HG02870 (cell line): ENCODE data around the gene PHACTR1.

Experiments
- ATAC-seq: cut with Tn5 transposase; IDR thresholded peaks from one replicate; pipeline ENCODE4 v1.9.1; 2021; ENCODE audit warnings: mild to moderate bottlenecking, moderate library complexity; ENCODE audit not compliant: unreplicated experiment

Gene PHACTR1

DNA sequence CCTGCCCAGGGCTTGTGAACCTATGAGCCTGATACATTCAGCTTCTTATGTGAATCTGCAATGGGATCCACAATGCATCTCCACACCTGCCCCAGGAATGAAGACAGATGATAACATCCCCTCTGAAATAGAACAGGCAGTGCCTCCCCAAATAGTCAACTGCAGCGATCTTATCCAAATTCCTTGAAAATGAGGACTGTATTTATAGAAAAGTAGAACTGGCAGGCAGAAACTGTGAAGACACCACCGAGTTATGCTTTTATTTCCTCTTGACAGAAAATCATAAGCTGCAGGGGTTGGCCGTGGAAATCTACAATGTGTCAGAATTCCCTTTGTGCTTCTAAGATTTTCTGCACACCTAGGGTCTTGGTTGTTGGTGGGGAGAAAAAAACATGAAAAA is 341.5 kb downstream of the PHACTR1 start:
- no peak for ATAC-seq

DNA sequence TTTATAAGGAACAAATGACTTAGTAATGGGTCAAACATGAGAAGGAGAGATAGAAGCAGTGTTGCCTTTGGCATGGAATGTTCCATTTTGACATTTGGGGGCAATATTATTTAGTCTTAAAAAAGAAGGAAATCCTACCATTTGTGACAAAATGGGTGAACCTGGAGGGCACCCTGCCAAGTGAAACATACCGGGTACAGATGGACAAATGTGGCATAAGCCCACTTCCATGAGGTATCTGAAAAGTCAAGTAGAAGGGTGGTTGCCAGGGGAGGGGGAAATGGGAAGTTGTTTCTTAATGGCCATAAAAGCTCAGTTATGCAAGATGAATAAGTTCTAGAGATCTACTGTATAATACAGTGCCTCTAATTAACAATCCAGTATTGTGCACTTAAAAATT is 342.5 kb downstream of the PHACTR1 start:
- no peak for ATAC-seq

DNA sequence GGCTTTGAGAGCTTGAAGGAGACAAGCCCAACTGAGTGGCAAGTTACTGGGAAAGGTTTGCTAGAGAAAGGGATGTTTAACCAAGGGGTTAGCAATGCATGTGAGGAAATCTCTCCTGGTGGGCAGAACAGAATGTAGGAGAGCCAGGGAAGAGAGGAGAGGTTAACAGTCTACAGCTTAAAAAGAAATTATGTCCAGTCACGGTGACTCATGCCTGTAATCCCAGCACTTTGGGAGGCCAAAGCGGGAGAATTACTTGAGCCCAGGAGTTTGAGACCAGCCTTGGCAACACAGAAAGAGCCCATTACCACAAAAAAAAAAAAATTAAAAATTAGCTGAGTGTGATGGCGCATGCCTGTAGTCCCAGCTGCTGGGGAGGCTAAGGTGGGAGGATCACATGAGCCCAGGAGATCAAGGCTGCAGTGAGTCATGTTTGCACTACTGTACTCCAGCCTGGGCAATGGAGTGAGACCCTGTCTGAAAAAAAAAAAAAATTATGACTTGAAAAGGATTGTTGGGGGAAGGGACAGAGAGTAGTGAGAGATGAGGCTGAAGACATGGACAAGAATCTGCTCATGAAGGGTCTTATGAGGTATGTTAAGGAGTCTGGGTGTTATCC is 346.8 kb downstream of the PHACTR1 start:
- no peak for ATAC-seq

DNA sequence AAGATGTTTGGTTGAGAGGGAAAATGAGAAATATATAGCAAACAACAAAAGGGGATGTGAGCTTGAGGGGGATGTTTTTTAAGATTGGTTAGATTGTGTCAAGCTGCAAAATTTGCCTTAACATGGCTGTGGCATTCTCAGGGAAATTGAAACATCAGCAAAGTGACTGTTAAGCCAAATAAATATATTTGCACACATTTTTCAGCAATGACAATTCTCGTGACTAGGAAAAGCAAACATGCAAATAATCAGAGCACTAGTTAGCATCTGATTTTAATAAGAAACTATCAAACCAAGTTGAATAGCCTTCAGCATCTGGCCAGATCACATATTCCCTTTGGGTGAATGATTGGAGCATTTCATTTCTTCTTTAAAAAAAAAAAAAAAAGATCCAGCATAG is 349.0 kb downstream of the PHACTR1 start:
- no peak for ATAC-seq

DNA sequence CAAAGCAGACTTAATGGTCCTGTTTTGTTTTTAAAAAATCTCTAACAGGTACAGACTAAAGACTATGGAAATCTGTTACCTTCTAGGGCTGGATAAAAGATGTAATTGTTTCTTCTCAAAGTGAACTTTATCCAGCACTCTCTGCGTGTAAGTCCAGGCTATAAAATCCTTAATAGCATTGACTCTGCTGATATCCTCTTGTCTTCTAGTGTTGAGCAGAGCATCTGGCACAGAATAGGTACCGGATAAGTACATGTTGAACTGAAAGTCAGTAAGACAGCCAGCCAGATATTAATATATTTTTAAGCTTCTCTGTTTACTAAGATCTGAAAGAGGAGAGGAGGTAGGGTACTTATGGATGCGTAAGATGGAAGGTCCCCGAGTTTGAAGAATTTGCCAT is 349.5 kb downstream of the PHACTR1 start:
- no peak for ATAC-seq

DNA sequence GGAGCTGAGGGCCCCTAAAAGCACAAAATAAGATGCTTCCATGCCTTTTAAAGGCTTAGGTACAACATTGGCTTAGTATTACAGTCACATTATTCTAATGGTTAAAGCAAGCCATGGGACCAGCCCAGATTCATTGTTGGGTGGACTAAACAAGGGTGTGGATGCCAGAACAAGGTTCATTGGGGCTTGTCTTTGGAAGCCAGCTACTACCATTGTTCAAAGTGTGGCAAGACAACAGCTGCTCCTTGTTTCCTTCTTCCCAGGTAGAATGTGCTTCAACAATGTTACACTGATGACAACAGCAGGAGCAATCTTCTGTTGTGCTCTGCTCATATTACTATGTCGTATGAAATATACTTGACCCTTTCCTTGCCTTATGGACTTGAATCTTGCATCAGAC is 350.3 kb downstream of the PHACTR1 start:
- ATAC-seq = no peak

DNA sequence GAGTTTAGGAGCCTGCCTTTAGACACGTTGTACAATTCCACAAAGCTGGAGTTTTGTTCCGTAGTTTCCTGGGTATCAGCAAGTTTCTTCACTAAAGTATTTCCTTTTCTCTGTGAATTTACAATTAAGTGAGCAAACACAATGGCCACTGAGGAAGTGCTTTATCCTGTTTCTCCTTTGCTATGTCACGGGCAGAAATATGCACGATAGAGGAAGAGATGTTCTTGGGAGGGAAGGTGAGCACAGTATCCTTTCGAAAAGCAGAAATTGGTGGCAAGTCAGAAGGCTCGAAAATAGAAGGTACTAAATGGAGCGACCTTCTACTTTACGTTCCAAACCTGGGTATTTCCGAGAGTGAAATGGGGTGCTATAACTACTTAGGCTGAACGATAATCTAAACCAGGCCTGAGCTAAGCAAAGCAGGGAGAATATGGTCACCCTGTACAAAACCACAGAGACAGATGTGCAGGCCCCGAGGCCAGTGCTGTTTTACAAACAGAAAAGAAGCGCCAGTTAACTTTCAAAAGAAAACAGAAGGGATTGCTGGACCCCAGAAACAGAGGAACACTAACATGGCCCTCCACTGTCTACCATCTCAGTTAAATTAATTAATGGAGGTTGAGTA is 352.1 kb downstream of the PHACTR1 start:
- no peak for ATAC-seq

DNA sequence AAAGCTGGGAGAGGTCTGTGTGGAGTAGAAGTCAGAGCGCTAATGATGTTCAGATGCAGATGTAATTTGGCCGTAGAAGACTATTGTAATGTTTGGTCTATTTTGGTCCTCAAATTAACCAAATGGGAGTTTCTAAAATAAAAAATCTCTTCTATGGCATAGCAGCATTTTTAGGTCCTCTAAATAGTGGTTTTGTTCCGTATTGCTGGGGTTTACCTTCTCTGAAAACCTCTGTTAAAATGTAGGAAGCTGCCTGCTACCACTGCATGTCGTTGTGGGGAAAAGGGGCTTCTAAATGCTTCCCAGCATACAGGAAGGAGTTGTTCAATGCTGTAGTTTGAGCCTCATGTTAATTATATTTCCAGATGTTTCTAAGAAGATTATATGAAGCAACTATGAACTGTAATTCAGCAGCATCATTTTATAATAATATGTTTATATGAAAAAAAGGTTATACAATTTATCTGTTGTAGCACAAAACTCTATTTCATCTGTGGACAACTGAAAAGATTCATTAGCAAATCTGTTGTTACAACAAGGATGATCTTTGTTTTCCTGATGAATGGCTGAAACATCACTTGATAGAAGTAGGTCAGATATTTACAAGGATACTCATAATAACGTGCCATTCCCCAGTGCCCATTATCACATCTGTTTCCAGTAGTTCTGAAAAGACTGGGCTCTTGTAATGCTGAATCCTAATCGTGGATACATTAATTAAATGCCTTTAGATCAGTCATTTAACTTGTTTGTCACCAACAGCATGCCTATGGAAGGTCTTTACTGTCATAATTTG is 355.2 kb downstream of the PHACTR1 start:
- ATAC-seq = no peak

DNA sequence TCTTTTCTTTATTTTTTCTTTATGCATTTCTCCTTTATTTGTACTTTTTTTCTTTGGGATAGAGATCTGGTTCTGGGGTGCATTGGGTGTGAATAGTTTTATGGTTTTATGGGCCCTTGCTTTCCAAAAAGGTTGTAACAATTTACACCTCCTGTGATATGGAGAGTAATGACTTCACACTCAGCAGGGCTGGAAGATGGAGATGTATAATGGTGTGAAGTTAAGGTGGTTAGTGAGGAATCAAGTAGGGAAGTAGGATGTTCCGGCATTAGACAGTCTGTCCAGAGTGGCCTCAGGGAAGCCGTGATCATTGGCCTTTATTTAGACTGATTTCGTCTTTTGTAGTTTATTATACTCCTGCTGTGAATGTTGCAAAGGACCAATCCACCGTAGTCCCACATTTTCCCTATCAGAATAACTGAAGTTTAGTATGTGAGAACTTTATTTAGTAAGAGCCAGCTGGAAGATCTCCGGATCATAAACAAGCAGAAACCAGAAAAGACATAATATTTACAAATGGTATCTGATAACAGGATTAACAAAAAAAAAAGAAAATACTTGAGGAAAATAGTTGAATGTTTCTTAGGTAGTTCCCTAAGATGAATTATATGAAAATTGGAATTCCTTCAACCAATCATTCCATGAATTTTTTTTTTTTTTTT is 356.2 kb downstream of the PHACTR1 start:
- ATAC-seq = no peak

DNA sequence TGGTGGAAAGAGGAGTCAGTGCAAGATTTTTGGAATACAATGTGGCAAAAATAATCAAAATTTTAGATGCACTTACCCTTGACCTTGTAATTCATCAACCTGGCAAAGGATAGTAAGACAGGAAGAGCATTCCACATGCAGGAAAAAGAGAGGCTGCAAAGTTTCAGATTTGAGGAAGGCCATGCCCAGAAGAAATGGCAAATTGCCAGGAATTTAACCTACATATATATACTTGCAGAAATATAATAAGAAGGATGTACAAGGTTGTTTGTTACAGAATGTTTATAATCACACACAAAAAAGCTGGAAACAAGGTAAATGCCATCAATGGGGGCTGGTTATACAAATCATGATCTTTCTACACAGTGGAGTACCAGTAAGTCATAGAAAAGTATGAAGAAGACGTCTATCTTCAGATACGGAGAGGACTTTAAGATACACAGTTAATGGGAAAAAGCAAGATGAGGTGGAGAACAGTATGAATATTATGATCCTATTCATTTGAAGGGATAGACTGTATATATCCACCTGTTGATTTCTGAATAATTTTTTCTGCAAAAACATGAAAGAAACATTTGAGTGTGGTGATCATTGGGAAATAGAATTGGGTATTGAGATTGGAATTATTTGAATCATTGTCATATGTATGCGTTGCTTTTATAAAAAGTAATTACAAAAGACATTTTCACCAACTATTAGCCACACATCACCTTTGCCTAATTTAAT is 358.0 kb downstream of the PHACTR1 start:
- no peak for ATAC-seq

DNA sequence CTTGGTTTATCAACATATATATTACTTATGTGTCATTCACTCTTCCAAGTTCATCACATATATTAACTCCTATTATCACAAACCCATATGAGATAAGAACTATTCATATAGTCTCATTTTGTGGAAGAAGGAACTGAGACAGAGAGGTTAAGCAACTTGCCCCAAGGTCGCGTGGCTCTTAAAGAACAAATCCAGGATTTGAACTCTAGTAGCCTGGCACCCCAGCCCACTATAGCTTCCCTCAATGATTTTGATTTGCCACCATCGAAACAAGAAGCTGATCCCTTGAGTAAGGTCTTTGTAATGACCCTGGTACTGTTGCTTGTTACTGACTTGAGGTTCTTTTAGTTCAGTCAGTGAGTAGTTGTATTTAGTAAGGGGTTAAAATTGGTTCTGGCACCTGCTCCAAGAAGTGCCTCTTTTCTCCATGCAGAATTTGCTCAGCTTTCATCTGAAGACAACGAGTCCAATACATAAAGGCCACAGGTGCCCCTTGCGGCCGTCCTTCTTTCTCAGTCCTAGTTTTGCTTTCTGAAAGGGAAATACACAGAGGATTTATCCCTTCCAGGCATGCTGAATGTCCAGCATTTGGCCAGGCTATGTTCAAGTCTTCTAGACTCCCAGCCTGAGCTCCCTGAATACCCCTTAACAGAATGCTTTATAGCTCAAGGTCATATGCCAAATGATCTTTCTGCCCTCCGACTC is 358.7 kb downstream of the PHACTR1 start:
- ATAC-seq = no peak

DNA sequence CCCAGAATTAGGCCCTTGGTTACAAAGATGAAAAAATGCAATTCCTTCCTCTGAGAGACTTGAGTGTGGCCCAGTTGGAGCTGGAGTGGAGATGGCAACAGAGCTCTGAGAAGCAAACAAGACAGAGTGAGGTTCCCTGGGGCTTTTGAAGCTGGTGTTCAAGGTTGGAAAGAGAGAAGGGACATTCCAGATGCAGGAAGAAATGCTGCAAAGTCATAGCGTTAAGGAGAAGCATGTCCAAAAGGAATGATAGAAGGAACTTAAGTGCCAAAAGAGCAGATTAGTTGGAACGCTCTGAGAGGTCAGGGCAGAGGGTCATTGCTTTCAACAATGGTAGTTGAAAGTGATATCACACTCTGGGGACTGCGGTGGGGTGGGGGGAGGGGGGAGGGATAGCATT is 360.0 kb downstream of the PHACTR1 start:
- ATAC-seq = no peak

DNA sequence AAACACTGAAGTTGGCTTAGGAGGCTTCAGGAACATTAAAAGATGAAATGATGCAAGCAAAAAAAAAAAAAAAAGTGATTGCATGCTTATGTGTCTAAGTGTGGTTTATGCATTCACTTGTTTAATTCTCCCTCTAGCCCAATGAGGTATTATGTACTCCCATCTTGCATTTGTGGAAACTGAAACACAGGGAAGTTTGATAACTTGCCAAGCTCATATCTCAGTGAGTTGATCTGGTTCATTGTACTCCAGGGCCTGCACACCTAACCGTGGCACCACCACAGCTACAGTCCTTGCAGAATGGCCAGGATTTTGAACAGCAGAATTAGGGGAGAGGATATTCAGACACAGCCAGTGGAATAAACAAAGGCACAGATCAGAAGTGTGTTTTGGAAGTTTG is 360.6 kb downstream of the PHACTR1 start:
- ATAC-seq = no peak

DNA sequence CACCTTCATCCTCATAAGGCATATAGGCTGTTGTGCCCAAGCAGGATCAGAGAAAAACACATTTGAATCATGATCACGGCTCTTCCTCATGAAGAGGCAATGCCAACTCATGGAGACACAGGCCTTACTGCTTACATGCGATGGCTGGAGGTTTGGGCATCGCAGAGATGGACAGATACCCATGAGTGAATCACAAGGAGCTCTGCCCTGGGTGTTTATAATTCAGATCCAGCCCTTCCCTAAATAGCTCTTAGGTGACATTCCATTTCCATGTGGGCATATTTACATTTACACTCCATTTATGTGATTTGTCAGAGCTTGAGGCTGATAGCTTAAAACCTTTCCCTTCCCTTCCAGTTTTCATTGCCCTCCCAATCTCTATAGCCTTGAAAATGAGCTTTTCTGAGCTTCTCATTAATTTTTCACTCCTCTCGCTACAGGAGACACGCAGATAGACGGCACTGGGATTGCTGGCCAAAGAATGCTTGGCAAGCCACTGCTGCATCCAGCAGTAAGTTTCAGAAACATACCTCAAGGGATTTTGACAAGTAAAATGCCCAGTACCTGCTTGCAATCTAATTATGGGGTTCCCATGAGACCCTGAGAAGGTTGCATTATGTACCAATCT is 362.6 kb downstream of the PHACTR1 start:
- no peak for ATAC-seq

DNA sequence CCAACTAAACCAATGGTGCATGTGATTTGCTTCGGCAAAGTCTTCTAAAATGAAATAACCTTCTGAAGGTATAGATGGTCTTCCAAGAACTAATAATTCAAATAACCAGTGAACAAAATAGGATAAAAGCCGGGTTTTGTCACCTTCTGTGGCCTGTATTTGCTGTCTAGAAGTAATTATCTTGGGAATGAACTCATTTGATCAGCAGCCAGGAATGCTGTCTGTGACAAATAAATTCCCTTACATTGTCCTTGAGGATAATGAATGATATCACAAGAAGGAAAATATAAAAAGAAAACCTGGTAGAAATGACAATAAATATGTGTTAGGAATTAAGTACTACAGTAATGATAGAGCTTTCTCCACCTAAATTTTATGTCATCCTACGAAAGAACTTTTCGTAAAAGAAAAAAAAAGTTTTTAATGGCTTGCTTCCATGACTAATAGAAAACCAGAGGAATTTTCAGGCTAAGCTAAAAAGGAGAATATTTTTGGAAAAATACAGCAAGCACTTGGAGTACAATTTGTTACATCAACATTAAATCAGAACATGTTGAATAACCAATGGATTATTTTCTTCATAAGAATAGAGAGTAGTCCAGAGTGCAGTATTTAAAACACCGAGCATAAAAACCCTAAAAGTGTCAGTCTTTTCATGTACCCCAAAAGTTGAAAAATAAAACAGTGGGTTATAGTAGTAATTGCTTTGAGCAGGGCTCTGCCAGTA is 364.1 kb downstream of the PHACTR1 start:
- ATAC-seq = no peak

DNA sequence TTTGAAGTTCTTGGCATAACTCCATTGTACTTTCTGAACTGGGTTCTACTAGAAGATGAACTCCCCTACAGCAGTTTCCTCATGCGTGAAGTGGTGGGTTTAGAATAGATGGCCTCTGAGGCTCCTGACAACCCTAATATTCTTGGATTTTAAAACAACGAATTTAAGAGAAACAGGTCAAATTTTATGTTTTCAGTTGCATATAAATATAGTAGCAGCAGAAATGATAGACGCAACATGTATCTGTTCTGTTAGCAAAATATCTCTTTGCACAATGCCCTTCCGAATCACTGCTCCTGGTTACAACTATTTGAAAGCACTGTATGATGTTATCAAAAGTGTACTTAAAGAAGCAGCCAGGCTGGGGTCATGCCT is 364.6 kb downstream of the PHACTR1 start:
- no peak for ATAC-seq

DNA sequence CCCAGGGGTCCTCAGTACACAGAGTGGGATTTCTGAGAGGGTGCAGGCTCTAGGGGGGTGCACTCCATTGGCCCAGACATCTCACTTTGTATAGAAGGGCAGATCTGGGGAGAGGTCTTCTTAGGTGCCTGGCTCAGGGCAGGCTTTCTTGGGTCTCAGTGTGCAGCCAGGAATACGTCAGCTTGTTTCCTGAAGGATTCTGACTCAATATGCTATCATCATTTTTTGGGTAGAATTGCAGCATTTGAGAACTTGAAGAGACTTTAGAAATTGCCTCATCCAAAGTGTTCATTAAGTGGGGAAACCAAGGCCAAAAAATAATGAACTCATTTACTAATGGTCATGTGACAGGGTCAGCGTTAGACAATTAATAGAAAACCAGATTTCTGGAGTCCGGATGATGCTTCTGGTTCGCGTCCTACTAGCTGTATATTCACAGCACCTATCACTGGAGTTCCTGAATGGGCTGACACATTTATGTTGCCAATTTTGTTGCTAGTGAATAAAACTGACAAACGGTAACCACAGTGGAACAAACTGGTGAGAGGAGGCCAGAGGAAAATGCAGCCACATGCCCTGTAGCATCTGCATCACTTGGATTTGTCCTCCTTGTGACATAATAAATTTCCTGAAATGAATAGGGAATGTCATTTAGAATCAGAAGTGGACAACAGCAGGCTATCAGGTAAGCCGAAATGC is 372.9 kb downstream of the PHACTR1 start:
- no peak for ATAC-seq

DNA sequence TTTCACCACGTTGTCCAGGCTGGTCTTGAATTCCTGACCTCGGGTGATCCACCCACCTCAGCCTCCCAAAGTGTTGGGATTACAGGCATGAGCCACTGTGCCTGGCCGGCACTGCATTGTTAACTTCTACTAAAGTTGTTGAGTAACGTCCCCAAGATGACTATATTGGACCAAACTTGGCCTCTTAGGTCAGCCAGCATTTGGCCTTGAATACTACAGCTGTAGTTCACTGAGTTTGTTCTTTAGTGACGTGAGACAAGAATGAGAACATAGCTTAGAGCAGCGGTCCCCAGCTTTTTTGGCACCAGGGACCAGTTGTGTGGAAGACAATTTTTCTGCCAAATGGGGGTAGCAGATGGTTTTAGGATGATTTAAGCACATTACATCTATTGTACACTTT is 374.6 kb downstream of the PHACTR1 start:
- ATAC-seq = no peak
